Activated T-cell treated with anti-CD3 and anti-CD28 coated beads, Interleukin-2, amount 50 U/mL, for 48 hours (primary cell): ENCODE data around the gene THSD1.
A peak's percentile ranks its signal among the peaks of the same experiment; 100 is the strongest.
"Not testable (repeated sequence)": the region's sequence is repeated elsewhere in the genome, so short reads cannot be mapped to it uniquely, and the experiment has no call there.

Source experiments
- DNase-seq, 2 experiments: peaks; one replicate each; pipeline ENCODE4 v3.0.0-alpha.2; 2020

THSD1 gene

GRCh38 chr13:52405767-52406494, at the start of gene THSD1:
Gene THSD1 (minus strand): TSS chr13:52406172. CDS start chr13:52402600, 3,572 bp downstream.
- DNase-seq: peak; percentile 34 to 41

GRCh38 chr13:52455677-52456041, 49.7 kb upstream of the THSD1 start:
- peak; percentile 83 to 86 for DNase-seq

- peak; percentile 94 to 96 for DNase-seq
These were observed 49.1 kb upstream of the THSD1 start, which contains the start of gene CKAP2 for GRCh38 chr13:52454820-52455676. Gene CKAP2 (plus strand): TSS chr13:52455478. CDS start chr13:52455557, 79 bp downstream.

GRCh38 chr13:52454459-52454819, 48.5 kb upstream of the THSD1 start:
- peak in 1 of 2 experiments; percentile 32 for DNase-seq

GRCh38 chr13:52452470-52452869, 46.5 kb upstream of the THSD1 start:
- no peak for DNase-seq

GRCh38 chr13:52451135-52451804, 45.3 kb upstream of the THSD1 start:
- no peak for DNase-seq

GRCh38 chr13:52450793-52451116, 44.8 kb upstream of the THSD1 start:
- DNase-seq: no peak

GRCh38 chr13:52450012-52450792, 44.2 kb upstream of the THSD1 start, which contains the start of gene VPS36:
Gene VPS36 (minus strand): TSS chr13:52450634. CDS start chr13:52450594, 40 bp downstream.
- peak; percentile 96 to 97 for DNase-seq

GRCh38 chr13:52449331-52450011, 43.5 kb upstream of the THSD1 start:
- no peak for DNase-seq

GRCh38 chr13:52447815-52448552, 42.0 kb upstream of the THSD1 start:
- no peak for DNase-seq

- DNase-seq: peak in 1 of 2 experiments; percentile 24
These were observed 41.4 kb upstream of the THSD1 start for GRCh38 chr13:52447354-52447753.

- no peak for DNase-seq
These were observed 40.3 kb upstream of the THSD1 start for GRCh38 chr13:52446265-52446664.

GRCh38 chr13:52432456-52432855, 26.5 kb upstream of the THSD1 start:
- DNase-seq: no peak

GRCh38 chr13:52428295-52428694, 22.3 kb upstream of the THSD1 start:
- DNase-seq: no peak

- DNase-seq: no peak
These were observed 15.2 kb upstream of the THSD1 start for GRCh38 chr13:52421216-52421615.

- DNase-seq: no peak
These were observed 13.1 kb upstream of the THSD1 start for GRCh38 chr13:52419080-52419479.

- no peak for DNase-seq
These were observed 9.0 kb upstream of the THSD1 start for GRCh38 chr13:52414963-52415362.

GRCh38 chr13:52414051-52414450, 8.1 kb upstream of the THSD1 start:
- DNase-seq: no peak

GRCh38 chr13:52412128-52412527, 6.2 kb upstream of the THSD1 start:
- DNase-seq: no peak

- no peak for DNase-seq
These were observed 5.7 kb upstream of the THSD1 start for GRCh38 chr13:52411629-52412028.

GRCh38 chr13:52408071-52408658, 2.2 kb upstream of the THSD1 start:
- not testable (repeated sequence) for DNase-seq
